NCI-H748 (cell line): Measurements from ENCODE around the gene NANS.
"Not testable (repeated sequence)": the region's sequence is repeated elsewhere in the genome, so short reads cannot be mapped to it uniquely, and the experiment has no call there.

Source experiments
- DNase-seq: peaks from one replicate; lab custom pipeline; 2025; ENCODE audit not compliant: unreplicated experiment; lab: John Stamatoyannopoulos, UW

The NANS gene

GRCh38 chr9:98099898-98100297 is 43.4 kb downstream of the NANS start:
- peak; percentile 92 for DNase-seq

DNA sequence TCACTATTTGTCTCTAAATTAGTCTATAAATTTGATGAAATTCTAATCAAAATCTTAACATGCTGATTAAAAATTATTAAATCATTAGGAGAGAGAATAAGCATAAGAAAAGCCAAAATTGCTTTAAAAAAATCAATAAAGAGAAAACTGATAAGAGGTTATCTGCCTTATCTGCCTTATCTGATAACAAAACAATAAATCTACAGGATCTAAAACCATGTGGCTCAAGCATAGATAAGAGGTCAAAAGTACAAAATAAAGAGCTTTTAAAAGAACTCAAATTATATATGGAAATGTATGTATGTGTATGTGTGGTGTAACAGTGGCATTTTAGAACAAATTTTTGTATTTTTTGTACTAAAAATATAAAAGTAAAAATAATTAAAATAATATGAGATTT is 43.9 kb downstream of the NANS start:
- DNase-seq = no peak

- no peak for DNase-seq
Measured at GRCh38 chr9:98101416-98101815, 44.9 kb downstream of the NANS start.

- peak; percentile 55 for DNase-seq
Measured at GRCh38 chr9:98101868-98102273, 45.3 kb downstream of the NANS start.

DNA sequence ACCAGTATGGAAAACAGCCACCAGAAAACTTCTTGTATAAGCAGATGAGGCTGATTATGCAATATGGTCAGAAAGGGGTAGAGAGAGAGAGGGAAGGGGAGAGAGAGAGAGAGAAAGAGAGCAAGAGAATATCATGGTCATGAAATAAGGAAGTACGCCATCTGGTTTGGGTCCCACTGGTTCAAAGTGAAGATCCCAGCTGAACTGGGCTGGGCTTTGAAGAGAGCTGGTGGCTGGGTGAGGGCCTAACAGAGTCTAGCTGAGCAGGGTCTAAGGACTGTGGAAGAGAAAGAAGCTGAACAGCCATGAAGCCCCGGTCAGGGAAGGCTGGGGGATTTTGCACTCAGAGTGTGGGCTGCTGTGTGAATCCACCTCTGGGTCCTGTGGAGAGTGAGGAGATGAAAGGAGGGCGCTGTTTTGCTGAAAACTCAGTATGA is 47.9 kb downstream of the NANS start:
- no peak for DNase-seq

DNA sequence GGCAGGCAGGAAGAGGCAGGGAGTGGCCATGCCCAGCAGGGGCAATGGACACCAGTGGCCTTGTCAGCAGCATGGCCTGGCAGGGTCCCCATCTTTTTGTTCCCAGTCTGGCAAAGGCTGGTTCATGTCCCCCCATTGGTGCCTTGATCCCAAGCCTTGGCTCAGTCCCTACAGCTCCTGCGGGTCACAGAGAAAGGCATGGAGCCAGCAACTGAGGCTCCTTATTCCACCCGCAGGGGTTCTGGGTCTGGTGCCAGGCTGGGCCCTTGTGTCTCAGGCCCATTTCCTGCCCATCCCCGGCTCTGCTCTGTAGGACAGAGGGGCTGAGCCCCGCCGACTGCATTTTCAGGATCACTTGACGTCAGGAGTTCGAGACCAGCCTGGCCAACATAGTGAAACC is 48.5 kb downstream of the NANS start:
- DNase-seq = no peak

- DNase-seq = no peak
Measured at GRCh38 chr9:98107926-98108325, 51.4 kb downstream of the NANS start.

DNA sequence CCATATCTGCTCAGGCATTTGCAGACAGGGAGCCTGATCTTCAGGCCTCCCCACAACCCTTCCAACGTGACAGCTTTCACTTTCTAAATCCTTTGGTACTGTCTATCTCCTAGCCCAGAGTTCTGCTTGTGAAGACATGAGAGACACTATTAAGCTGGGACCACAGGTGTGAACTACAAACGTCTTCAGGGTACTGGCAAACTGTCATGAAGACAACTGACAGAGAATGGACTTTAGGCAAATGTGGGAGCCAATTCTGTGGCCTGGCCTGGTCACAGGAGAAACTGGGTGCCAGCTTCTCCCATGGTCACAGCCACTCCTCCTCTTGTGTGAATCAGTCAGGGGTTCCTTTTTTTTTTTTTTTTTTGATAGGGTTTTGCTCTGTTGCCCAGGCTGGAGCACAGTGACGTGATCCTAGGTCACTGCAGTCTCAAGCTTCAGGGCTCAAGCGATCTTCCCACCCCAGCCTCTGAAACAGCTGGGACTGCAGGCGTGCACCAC is 52.0 kb downstream of the NANS start:
- DNase-seq = no peak

- no peak for DNase-seq
Measured at GRCh38 chr9:98109052-98109451, 52.5 kb downstream of the NANS start.

- DNase-seq = not testable (repeated sequence)
Measured at GRCh38 chr9:98117097-98117496, 60.6 kb downstream of the NANS start.

GRCh38 chr9:98117984-98118639 is 61.6 kb downstream of the NANS start:
- DNase-seq = no peak

DNA sequence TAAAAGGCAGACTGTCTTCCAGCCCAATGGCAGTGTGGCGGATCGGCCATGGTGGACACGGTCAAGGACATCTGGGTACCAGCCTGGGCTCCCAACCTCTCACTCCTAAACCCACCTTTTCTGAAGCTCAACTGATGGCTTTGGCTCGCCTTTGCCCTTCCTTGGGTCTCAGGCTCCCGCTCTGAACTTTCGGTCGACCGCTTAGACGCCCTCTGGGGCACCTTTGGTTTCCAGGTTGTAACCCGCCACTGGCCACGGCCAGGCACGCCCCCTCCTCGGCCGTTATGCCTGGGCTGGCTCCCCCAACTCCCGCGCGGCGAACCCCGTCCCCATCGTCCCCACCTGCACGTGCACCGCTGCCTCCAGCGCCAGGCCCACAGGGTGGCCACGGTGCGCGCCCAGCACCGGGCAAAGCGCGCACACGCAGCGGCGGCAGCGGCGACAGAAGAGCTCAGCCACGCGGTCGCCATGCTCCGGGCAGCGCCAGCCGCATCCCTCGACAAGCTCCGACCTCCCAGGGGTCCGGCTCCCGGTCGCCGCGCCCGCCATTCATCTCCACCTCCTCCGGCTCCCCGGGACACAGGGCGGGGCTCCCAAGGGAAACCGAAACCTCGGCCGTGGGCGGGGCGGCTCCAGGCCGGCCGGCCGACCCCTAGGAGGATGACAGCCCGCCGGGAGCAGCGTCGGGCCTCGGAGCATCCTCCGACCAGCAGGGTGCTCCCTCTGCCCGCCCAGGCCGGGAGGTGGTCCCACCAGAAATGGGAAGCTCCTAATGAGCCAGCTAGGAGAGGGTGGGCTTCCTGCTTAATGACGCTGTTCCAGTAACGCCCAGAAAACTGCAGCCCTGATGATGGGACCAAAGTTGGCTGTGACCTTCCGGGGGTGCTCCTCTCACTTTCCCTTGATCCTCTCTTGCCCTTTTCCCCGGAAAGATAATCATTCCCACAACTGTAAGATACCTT is 62.4 kb downstream of the NANS start, which contains the start of gene TRIM14:
Gene TRIM14 (minus strand): TSS at position 583 of the 962 bp plus-strand sequence. CDS start 34 bp downstream, at position 549.
- peak; percentile 55 for DNase-seq

DNA sequence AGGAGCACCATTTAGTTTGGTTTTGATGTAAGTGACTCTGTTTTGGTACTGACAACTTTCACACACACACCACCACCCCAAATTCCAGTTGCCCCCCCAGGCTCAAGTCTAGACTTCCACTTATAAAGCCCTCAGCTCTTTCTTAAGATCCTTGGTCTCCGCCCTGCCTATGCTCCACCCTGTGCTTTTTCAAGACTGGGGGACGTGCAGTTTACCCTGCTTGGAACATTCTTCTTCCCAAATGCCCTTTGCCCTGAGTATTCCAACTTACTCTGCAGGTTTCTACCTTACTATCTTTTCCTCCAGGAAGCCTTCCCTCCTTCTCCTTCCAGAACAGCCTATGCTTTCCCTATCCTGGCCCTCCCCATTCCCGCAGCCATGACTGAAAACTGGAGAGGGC is 63.9 kb downstream of the NANS start:
- no peak for DNase-seq

DNA sequence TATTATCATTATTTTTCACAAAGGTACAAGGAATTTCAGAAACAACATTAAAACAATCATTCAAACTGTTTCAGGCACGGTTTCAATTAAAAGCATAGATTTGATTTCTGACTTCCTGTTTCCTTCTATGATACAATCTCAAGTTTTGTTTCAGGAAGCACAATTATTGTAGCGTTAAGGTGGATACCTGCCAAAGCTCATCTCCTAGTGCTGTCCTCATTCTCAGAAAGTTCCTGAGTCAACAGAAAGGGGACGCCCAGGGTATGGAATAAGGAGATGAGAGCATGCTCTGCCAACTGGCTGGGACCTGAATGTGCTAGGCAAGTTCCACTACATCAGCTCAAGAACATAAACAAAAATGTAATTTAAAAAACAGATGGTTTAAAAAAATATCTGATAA is 64.5 kb downstream of the NANS start:
- no peak for DNase-seq

GRCh38 chr9:98124091-98124490 is 67.6 kb downstream of the NANS start:
- DNase-seq = not testable (repeated sequence)

DNA sequence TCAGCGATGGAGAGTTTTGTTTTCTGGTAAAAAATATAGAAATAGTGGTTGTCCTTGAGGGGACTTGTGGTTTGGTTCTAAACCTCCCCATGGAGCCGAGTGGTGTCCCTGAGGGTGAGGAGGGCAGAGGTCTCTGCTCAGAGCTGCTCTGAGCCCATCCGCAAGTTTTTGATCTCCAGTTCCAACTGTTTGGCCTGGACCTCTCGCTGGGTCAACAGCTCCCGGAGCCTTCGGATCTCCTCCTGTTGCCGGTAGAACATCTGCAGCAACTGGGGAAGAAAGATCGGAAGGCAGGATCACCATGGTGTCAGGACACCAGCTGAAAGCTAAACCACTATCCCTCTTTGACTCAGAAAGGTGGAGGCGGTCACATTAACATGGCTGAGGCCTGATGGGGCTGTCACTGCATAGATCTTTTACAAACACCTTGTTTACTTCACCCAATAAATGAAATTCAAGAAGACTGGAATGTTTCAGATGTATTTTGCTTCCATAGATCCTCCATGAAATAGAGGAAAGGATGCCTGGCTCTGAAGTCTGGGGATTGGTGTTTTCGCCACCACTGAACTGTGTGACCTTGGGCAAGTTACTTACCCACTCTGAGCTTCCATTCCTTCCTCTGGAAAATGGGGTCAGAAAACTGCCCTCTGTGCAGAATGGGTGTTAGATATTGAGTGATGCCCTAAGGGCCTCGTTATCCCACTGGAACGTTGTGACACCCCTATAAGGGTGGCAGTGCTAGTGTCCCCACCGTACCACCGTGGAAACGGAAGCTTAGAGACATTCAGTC is 68.3 kb downstream of the NANS start:
- DNase-seq = no peak

DNA sequence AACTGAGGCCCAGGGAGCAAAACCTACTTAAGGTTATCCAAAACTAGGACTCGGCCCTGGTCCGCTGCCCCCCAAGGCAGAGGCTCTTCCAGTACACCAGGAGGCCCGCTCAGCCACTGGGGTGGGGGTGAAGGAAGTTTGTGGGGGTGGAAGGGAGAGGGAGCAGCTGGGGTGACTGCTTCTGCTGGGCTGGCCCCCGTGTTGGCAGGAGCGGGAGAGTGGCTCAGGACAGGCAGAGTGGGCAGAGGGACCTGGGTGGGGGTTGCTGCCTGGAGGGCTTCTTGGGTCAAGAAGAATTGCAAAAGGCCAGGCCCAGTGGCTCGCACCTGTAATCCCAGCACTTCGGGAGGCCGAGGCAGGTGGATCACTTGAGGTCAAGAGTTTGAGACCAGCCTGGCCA is 70.7 kb downstream of the NANS start:
- DNase-seq = no peak

DNA sequence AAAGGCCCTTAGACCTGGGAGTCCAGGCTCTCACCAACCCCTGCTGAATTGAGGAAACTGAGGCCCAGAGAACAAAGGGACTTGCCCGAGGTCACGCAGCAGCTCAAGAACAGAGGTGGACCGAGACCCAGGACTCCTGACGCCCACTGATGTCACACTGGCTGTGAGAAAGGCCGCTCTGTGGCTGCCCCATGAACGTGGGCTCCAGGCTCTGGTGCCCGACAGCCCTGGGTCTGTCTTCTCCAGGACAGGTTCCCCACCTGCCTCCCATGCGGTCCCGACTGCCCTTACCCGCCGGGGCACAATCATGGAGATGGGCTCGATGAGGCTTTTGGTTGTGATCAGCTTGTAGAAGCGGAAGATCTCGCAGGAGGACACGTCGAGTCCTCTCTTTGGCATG is 71.8 kb downstream of the NANS start:
- no peak for DNase-seq

GRCh38 chr9:98129451-98129881 is 72.9 kb downstream of the NANS start:
- no peak for DNase-seq

DNA sequence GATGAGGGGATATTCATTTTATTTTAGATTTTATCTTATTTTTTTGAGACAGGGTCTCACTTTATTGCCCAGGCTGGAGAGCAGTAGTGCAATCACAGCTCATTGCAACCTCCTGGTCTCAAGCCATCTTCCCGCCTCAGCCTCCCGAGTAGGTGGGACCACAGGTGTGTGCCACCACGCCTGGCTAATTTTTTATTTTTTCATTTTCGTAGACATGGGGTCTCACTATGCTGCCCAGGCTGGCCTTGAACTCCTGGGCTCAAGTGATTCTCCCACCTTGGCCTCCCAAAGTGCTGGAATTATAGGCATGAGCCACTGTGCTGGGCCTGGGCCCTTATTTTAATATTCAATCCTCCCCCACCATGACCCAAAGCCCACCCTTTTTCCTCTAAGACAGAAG is 73.5 kb downstream of the NANS start:
- DNase-seq = not testable (repeated sequence)
